ENCODE measurements around the gene AGK.
"Not testable (repeated sequence)": the region's sequence is repeated elsewhere in the genome, so short reads cannot be mapped to it uniquely, and the experiment has no call there.

Gene AGK

DNA sequence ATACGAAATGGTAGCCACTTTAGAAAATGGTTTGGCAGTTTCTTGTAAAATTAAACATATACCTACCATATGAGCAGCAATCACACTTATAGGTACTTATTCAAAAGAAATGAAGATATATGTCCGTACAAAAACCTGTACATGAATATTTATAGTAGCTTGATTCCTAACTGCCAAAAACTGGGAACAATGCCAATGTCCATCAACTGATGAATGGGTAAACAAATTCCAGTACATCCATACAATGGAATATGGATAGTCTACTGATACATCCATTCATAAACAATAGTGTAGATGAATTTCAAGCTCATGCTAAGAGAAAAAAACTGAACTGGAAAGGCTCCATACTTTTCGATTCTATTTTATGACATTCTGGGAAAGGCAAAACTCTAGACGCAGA lies 68.5 kb downstream of the AGK start:
- H3K36me3 Mint-ChIP-seq (ENCODE audit: low read depth), result peaks cover 50% of the 10 kb centered on the region
- intact Hi-C loops (cut with micrococcal nuclease), result no loop called here
- H3K27ac Mint-ChIP-seq, result no peak overlapping the region
- H3K4me1 Mint-ChIP-seq (ENCODE audit: low read depth), result no peaks in the 10 kb centered on the region
- no peaks in the 10 kb centered on the region for H3K9me3 Mint-ChIP-seq
- H3K27me3 Mint-ChIP-seq, result no peaks in the 10 kb centered on the region
- no peak overlapping the region for H3K4me3 Mint-ChIP-seq

DNA sequence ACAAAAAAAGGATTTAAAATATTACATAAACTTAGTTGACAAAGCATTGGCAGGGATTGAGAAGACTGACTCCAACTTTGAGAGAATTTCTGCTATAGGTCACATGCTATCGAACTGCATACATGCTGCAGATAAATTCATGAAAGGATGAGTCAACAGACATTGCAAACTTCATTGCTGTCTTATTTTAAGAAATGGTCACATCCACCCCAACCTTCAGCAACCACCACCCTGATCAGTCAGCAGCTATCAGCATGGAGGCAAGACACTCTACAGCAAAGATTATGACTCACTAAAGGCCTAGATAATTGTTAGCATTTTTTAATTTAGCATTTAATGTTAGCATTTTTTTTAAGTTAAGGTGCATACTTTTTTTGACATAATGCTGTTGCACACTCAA lies 73.6 kb downstream of the AGK start:
- no peaks in the 10 kb centered on the region for H3K4me1 Mint-ChIP-seq (ENCODE audit: low read depth)

DNA sequence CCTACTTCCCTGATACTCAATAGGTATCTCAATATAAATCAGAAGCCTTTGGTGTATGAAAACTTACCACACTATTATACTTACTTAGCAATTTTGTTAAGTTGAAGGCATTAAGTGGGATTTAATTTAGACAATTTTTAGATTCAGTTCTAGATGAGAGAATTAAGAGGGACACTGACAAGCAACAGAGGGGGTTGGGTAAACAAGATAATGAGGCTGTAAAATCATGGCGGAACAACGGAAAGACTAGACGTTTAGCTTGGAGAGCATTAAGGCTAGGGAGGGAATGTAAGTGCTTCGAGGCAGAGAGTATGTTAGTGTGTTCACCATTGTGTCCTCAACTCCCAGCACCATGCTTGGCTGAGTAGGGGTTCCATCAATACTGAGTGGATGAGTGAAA lies 79.4 kb downstream of the AGK start:
- intact Hi-C loops (cut with micrococcal nuclease), result no loop called here
- Mint-ChIP-seq H3K27me3 (no peaks in the 10 kb centered on the region), H3K36me3 (ENCODE audit: low read depth) (peaks cover 25% of the 10 kb centered on the region), H3K9me3 (no peaks in the 10 kb centered on the region), H3K27ac (no peak overlapping the region), H3K4me1 (ENCODE audit: low read depth) (no peaks in the 10 kb centered on the region), H3K4me3 (no peak overlapping the region)

More for the DNA sequence above, 73.6 kb downstream of the AGK start:
- no peak overlapping the region for H3K27ac Mint-ChIP-seq
- peaks cover 53% of the 10 kb centered on the region for H3K36me3 Mint-ChIP-seq (ENCODE audit: low read depth)
- no peaks in the 10 kb centered on the region for H3K27me3 Mint-ChIP-seq
- intact Hi-C loops (cut with micrococcal nuclease), result no loop called here
- H3K4me3 Mint-ChIP-seq, result no peak overlapping the region
- H3K9me3 Mint-ChIP-seq, result no peaks in the 10 kb centered on the region

DNA sequence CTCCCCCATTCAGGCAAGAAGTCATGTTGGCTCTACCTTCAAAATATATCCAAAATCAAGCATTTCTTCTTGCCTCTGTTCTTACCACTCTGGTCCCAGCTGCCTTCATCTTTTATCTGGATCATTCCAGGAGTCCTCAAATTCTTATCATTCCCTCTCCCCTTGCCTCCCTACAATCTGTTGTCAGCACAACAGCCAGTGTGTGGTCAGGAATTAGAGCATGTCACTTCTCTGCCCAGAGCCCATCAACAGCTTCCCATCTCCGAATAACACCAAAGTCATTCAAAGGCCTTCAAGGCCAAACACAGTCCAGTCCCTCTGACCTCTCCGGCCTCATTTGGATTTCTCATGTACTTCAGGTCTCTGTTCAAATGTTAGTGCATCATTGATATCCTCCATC lies 80.3 kb downstream of the AGK start:
- no peaks in the 10 kb centered on the region for H3K9me3 Mint-ChIP-seq
- H3K27ac Mint-ChIP-seq, result no peak overlapping the region
- no peaks in the 10 kb centered on the region for H3K4me1 Mint-ChIP-seq (ENCODE audit: low read depth)
- no peak overlapping the region for H3K4me3 Mint-ChIP-seq
- H3K36me3 Mint-ChIP-seq (ENCODE audit: low read depth), result peaks cover 29% of the 10 kb centered on the region
- intact Hi-C loops (cut with micrococcal nuclease), result no loop called here
- H3K27me3 Mint-ChIP-seq, result no peaks in the 10 kb centered on the region

DNA sequence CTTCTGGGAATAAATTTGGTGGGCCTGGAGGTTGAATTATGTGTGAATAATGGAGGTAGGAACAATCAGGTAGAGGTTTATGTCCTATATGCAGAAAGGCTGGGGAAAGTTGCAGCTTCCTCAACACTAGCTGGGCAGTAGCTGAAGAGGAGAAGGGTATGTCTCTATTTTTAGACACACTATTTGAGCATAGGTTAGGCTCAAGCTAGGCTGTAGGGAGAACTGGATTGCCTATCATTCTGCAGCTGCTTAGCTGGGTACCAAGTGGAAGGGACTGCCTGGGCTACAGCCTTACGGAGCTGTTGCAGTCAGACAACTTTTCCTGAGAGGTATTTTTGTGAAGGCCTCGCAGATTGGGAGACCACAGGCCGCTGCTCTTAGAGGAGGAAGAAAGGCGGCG lies 82.9 kb downstream of the AGK start:
- Mint-ChIP-seq H3K4me3 (no peak overlapping the region), H3K36me3 (ENCODE audit: low read depth) (peaks cover 29% of the 10 kb centered on the region), H3K27me3 (no peaks in the 10 kb centered on the region), H3K27ac (no peak overlapping the region), H3K9me3 (no peaks in the 10 kb centered on the region), H3K4me1 (ENCODE audit: low read depth) (no peaks in the 10 kb centered on the region)
- intact Hi-C loops (cut with micrococcal nuclease), result no loop called here

DNA sequence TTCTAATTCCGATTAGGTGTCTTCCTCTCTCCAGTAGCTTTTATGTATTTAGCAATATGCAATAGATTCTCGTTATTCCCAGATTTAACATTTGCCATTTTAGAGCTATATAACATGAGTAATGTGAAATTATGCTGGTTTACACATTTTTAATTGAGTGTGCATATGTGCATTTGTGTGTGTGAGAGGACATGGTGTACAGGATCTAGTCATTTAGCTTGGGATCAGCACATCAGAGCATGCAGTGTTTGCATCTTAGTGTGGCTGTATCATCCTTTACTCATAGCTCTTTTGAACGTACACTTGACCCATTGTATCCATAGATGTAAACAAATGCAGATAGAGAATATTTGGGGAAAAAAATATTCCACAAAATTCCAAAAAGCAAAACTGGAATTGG lies 84.8 kb downstream of the AGK start:
- Mint-ChIP-seq H3K36me3 (ENCODE audit: low read depth) (peaks cover 38% of the 10 kb centered on the region), H3K27ac (no peak overlapping the region), H3K27me3 (no peaks in the 10 kb centered on the region), H3K4me1 (ENCODE audit: low read depth) (no peaks in the 10 kb centered on the region), H3K4me3 (no peak overlapping the region), H3K9me3 (no peaks in the 10 kb centered on the region)
- intact Hi-C loops (cut with micrococcal nuclease), result no loop called here

DNA sequence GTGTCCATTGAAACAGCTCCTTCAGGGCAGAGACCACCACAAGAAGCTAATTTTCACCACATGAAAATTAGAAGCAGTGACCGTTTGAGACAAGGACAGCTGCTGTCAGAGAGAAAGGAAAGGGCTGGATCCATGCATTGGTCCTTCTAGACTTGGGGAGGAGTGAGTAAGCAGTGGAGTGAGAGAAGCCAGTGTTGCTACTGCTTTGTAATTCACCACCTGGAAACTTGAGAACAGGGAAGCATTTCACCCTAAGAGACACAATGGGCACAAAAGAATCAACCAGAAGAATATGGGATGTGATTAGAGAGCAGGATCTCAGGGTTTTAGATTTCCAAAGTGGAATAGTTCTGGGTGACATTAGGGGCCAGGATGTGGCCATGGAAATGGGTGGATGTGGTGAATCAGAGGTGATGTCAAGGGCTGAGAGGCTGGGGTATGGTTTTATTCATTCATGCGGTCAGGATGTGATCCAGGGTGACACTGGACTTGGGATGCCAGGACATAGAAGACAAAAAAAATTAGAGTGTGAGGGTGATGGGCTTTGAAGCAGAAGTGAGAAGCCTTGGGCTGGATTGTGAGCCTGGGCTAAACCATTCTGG lies 89.1 kb downstream of the AGK start:
- H3K27ac Mint-ChIP-seq, result no peak overlapping the region
- H3K36me3 Mint-ChIP-seq (ENCODE audit: low read depth), result peaks cover 27% of the 10 kb centered on the region
- H3K4me3 Mint-ChIP-seq, result no peak overlapping the region
- H3K4me1 Mint-ChIP-seq (ENCODE audit: low read depth), result no peaks in the 10 kb centered on the region
- no peaks in the 10 kb centered on the region for H3K27me3 Mint-ChIP-seq
- intact Hi-C loops (cut with micrococcal nuclease), result no loop called here
- H3K9me3 Mint-ChIP-seq, result no peaks in the 10 kb centered on the region

DNA sequence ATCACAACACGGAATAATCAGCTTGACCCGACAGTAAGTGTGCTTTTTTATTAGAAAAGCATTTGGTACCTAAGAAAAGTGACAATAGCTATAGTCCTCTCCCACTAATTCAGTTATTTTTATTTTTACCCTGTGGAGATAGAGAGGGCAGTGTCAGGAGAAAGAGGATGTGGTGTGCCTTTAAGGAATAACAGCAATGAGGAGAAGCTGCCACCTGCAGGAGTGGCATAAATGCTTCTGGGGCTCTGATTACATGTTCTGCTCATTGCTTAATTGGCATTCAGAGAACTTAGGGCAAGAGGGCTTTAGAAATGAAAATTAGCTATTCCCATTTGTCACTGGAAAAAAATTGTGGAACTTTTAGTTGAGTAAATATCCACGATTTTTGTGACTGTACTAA lies 90.7 kb downstream of the AGK start:
- no peaks in the 10 kb centered on the region for H3K9me3 Mint-ChIP-seq
- intact Hi-C loops (cut with micrococcal nuclease), result no loop called here
- H3K4me3 Mint-ChIP-seq, result no peak overlapping the region
- no peak overlapping the region for H3K27ac Mint-ChIP-seq
- H3K36me3 Mint-ChIP-seq (ENCODE audit: low read depth), result peaks cover 24% of the 10 kb centered on the region
- H3K4me1 Mint-ChIP-seq (ENCODE audit: low read depth), result no peaks in the 10 kb centered on the region
- H3K27me3 Mint-ChIP-seq, result no peaks in the 10 kb centered on the region

DNA sequence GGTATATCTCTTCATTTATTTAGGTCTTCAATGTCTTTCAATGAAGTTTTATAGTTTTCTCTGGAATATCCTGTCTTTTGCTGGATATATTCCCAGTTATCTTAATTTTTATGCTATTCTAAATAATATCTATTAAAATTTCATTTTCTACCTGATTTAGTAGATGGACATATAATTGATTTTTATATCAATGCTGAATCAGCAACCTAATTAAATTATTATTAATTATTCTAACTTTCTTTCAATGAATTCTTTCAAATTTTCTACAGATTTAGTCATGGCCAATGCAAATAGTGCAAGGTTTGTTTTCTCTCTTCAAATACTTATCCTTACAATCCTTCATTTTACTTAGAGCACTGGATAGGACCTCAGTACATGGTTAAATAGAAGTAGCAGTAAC lies 94.0 kb downstream of the AGK start:
- intact Hi-C loops (cut with micrococcal nuclease), result no loop called here
- H3K27me3 Mint-ChIP-seq, result no peaks in the 10 kb centered on the region
- no peak overlapping the region for H3K27ac Mint-ChIP-seq
- no peaks in the 10 kb centered on the region for H3K9me3 Mint-ChIP-seq
- no peaks in the 10 kb centered on the region for H3K4me1 Mint-ChIP-seq (ENCODE audit: low read depth)
- H3K4me3 Mint-ChIP-seq, result no peak overlapping the region
- H3K36me3 Mint-ChIP-seq (ENCODE audit: low read depth), result peaks cover 37% of the 10 kb centered on the region

DNA sequence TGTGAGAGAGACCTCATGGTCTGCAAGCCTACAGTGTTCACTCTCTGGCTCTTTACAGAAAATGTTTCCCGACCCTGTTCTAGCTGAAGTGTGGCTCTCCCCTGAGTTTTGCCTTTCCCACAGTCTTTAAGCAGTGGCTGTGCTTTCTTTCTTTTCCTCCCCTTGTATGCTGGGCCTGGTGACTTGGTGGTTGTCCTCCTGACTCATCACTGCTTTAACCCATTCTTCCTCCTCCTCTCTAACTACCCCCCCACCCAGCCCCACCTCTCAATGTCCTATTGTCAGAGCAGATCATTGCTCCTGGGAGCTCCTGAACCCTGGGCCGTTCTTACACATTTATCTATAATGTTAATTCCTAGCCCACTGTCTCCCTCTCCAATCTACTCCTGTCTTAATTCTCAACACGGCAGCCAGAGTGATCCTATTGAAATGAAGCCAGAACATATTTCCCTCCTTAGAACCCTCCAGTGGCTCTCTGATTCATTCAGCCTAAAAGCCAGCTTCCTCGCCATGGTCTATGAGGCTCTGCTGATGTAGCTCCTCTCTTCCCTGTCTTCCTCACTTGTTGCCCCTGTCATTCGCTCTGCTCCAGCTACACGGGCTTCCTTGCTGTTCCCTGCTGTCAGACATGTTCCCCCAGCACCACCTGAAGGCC lies 95.7 kb downstream of the AGK start:
- no peaks in the 10 kb centered on the region for H3K9me3 Mint-ChIP-seq
- no peak overlapping the region for H3K4me3 Mint-ChIP-seq
- peaks cover 34% of the 10 kb centered on the region for H3K36me3 Mint-ChIP-seq (ENCODE audit: low read depth)
- intact Hi-C loops (cut with micrococcal nuclease), result no loop called here
- no peaks in the 10 kb centered on the region for H3K27me3 Mint-ChIP-seq
- no peaks in the 10 kb centered on the region for H3K4me1 Mint-ChIP-seq (ENCODE audit: low read depth)
- H3K27ac Mint-ChIP-seq, result no peak overlapping the region

DNA sequence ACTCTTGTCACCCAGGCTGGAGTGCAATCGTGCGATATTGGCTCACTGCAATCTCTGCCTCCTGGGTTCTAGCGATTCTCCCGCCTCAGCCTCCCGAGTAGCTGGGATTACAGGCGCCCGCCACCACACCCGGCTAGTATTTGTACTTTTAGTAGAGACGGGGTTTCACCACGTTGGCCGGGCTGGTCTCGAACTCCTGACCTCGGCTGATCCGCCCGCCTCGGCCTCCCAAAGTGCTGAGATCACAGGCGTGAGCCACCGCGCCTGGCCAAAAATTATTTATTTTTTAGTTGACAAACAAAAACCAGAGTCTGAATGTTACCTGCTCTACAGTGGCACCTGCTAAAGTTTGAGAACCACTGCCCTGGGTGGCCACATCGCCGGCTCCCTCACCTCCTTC lies 96.5 kb downstream of the AGK start:
- H3K27me3 Mint-ChIP-seq; H3K4me3 Mint-ChIP-seq; H3K9me3 Mint-ChIP-seq; H3K4me1 Mint-ChIP-seq (ENCODE audit: low read depth); intact Hi-C loops (cut with micrococcal nuclease); H3K27ac Mint-ChIP-seq: not testable (repeated sequence)
- H3K36me3 Mint-ChIP-seq (ENCODE audit: low read depth), result peaks cover 40% of the 10 kb centered on the region

DNA sequence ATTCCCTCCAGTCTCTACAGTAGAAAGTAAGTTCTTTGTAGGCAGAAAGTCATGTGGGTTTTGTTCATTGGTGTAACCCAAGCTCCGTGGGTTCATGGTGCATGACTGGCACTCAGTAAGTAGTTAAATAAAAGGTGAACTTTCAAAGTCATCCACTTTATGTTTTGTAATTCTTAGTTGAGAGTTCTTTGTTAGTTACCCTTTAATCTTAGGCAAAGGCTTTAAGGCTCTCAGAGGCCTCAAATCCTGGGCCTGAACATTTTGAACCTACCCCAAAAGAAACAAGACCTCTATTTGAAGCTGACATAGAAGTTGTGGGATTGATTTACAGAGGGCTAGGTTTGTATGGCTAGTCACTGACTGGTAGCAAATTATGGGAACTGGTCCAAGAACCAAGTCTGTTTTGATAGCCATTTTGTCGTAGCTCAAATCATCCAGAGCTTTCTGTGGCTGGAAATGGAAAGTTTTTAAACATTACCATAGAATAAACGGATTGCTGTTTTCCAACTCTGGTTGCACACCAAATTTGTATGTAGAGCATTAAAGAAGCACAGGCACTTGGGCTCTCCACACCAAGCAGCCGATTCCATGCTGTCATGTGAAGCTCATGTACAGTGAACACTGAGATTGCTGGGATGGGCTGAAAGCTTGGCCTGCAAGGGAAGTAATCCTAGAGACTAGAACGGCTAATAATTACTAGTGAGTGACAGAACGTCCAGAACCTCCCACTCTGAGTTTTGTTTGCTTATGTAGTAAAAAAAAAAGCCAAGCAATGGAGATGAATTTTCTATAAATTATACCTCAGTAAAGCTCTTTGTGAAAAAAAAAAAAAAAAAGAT lies 97.3 kb downstream of the AGK start:
- no peaks in the 10 kb centered on the region for H3K4me1 Mint-ChIP-seq (ENCODE audit: low read depth)
- peaks cover 48% of the 10 kb centered on the region for H3K36me3 Mint-ChIP-seq (ENCODE audit: low read depth)
- no peak overlapping the region for H3K27ac Mint-ChIP-seq
- no peaks in the 10 kb centered on the region for H3K27me3 Mint-ChIP-seq
- no peak overlapping the region for H3K4me3 Mint-ChIP-seq
- no peaks in the 10 kb centered on the region for H3K9me3 Mint-ChIP-seq
- intact Hi-C loops (cut with micrococcal nuclease), result no loop called here

DNA sequence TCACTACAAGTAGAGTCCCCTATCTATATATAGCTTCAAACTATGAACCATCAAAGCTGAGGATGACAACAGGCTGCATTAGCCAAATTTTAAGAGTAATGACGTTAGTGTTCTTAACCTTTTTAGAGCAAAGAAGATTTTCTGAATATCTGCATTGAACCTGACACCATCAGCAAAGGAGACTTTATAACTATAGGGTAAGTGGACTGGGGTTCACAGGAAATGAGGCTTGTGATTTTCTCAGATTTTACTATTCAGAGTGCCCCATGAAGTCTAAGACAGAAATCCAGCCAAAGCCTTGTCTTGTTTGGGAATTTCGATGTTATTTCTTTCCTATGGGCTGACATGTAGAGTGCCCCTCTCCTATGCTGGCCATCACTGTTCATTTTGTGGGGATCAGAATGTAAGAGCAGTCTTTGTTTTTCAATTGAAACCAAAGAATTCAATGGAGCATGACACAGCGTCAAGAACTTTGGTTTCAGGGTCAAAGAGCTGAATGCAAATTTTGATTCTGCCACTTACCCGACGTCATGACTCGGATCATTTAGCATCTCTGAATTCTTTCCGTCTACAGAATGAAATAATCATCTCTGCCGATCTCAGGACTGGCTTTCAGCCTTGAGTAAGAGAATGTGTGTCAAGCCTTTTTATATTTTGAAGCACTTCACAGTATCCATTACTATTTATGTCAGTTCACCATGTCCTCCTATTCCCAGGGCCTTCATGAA lies 98.1 kb downstream of the AGK start:
- Mint-ChIP-seq H3K27me3 (no peaks in the 10 kb centered on the region), H3K4me1 (ENCODE audit: low read depth) (peaks cover under 1% of the 10 kb centered on the region), H3K36me3 (ENCODE audit: low read depth) (peaks cover 49% of the 10 kb centered on the region), H3K27ac (no peak overlapping the region), H3K4me3 (no peak overlapping the region), H3K9me3 (no peaks in the 10 kb centered on the region)
- intact Hi-C loops (cut with micrococcal nuclease), result no loop called here
